ENCODE results near the gene CEACAM3. TPM values are rescaled to one million over a fixed set of nuclear protein-coding genes. Genes with fewer than 3 reads are reported as not detected.

Gene CEACAM3
- total and polyA plus RNA-seq, 9 of the 15 experiments (the other 6 are each of a cell fraction or from before 2014, with no cell fraction given) = not detected

DNA sequence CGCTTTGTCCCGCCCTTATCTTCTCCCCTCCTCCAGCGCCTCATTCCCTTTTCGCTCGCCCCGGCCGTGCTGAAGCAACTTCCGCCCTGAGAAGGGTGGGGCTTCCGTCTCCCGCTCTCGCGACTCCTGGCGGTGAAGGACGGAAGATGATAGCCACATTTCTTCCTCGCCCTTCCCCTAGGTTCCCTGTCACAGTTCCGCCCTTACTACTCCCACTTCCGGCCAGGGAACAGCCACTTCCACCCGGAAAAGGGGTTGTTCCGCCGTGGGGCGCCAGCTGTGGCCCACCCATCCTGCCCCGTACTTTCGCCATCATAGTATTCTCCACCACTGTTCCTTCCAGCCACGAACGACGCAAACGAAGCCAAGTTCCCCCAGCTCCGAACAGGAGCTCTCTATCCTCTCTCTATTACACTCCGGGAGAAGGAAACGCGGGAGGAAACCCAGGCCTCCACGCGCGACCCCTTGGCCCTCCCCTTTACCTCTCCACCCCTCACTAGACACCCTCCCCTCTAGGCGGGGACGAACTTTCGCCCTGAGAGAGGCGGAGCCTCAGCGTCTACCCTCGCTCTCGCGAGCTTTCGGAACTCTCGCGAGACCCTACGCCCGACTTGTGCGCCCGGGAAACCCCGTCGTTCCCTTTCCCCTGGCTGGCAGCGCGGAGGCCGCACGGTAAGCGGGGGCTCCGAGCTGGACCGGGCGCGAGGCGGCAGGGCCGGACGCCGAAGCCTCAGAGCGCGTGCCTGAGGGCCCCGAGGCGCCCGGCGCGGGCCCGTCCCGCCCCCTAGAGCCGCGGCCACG is 63.4 kb downstream of the CEACAM3 start, which contains the start of gene RPS19 (continued):
- TF ChIP-seq TAF9B (IDR thresholded peaks at IDR 0.05; ENCODE audit: partially characterized antibody) (peak; percentile 84), GABPA (tag; conservative IDR thresholded peaks at IDR 0.05; ENCODE audit: low read depth) (peak; percentile 98), ZSCAN32 (CRISPR knock-in tag; IDR thresholded peaks at IDR 0.05) (no peak; the same call in 1 of the 2 replicates), SP2 (IDR thresholded peaks at IDR 0.05; ENCODE audit: extremely low read depth, low read depth, low read length, poor library complexity, severe bottlenecking) (peak; percentile 23), GATAD2A (IDR thresholded peaks at IDR 0.05) (peak; percentile 92; the same call in 1 of the 2 replicates), JUN (IDR thresholded peaks at IDR 0.05; ENCODE audit: borderline replicate concordance, low read depth, low read length) (peak; percentile 48; the same call in 1 of the 2 replicates), JUN (CRISPR knock-in tag; IDR thresholded peaks at IDR 0.05; ENCODE audit: borderline replicate concordance) (peak; percentile 58; the same call in 1 of the 2 replicates), HDAC1 (IDR thresholded peaks at IDR 0.05) (peak in 1 of 2 experiments; percentile 98; a peak in 2 of 4 replicates), ZNF174 (CRISPR knock-in tag; IDR thresholded peaks at IDR 0.05) (no peak; the same call in 1 of the 2 replicates), ZNF232 (CRISPR knock-in tag; IDR thresholded peaks at IDR 0.05) (no peak), ZZZ3 (IDR thresholded peaks at IDR 0.05) (peak; percentile 78; the same call in 1 of the 2 replicates), ASH1L (IDR thresholded peaks at IDR 0.05; ENCODE audit: borderline replicate concordance, low read depth, partially characterized antibody) (peak; percentile 88), NFIC (IDR thresholded peaks at IDR 0.05) (peak; percentile 66), MTA1 (IDR thresholded peaks at IDR 0.05; ENCODE audit: borderline replicate concordance) (peak; percentile 96), TBL1XR1 (IDR thresholded peaks at IDR 0.05; ENCODE audit: low read length in 2 of 2) (peak in 1 of 2 experiments; percentile 56; a peak in 1 of 4 replicates), ZNF766 (CRISPR knock-in tag; conservative IDR thresholded peaks at IDR 0.05) (peak; percentile 84; the same call in 1 of the 2 replicates)
- TF ChIP-seq, protein P1, sequence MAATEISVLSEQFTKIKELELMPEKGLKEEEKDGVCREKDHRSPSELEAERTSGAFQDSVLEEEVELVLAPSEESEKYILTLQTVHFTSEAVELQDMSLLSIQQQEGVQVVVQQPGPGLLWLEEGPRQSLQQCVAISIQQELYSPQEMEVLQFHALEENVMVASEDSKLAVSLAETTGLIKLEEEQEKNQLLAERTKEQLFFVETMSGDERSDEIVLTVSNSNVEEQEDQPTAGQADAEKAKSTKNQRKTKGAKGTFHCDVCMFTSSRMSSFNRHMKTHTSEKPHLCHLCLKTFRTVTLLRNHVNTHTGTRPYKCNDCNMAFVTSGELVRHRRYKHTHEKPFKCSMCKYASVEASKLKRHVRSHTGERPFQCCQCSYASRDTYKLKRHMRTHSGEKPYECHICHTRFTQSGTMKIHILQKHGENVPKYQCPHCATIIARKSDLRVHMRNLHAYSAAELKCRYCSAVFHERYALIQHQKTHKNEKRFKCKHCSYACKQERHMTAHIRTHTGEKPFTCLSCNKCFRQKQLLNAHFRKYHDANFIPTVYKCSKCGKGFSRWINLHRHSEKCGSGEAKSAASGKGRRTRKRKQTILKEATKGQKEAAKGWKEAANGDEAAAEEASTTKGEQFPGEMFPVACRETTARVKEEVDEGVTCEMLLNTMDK (IDR thresholded peaks at IDR 0.05; ENCODE audit: borderline replicate concordance, insufficient read depth, low read depth, low read length, poor library complexity, severe bottlenecking) = peak; percentile 98
- TF ChIP-seq, protein P2, sequence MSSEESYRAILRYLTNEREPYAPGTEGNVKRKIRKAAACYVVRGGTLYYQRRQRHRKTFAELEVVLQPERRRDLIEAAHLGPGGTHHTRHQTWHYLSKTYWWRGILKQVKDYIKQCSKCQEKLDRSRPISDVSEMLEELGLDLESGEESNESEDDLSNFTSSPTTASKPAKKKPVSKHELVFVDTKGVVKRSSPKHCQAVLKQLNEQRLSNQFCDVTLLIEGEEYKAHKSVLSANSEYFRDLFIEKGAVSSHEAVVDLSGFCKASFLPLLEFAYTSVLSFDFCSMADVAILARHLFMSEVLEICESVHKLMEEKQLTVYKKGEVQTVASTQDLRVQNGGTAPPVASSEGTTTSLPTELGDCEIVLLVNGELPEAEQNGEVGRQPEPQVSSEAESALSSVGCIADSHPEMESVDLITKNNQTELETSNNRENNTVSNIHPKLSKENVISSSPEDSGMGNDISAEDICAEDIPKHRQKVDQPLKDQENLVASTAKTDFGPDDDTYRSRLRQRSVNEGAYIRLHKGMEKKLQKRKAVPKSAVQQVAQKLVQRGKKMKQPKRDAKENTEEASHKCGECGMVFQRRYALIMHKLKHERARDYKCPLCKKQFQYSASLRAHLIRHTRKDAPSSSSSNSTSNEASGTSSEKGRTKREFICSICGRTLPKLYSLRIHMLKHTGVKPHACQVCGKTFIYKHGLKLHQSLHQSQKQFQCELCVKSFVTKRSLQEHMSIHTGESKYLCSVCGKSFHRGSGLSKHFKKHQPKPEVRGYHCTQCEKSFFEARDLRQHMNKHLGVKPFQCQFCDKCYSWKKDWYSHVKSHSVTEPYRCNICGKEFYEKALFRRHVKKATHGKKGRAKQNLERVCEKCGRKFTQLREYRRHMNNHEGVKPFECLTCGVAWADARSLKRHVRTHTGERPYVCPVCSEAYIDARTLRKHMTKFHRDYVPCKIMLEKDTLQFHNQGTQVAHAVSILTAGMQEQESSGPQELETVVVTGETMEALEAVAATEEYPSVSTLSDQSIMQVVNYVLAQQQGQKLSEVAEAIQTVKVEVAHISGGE (CRISPR knock-in tag; IDR thresholded peaks at IDR 0.05) = peak in 2 of 3 experiments; percentile 63 to 95; a peak in 4 of 6 replicates
- TF ChIP-seq, protein P3, sequence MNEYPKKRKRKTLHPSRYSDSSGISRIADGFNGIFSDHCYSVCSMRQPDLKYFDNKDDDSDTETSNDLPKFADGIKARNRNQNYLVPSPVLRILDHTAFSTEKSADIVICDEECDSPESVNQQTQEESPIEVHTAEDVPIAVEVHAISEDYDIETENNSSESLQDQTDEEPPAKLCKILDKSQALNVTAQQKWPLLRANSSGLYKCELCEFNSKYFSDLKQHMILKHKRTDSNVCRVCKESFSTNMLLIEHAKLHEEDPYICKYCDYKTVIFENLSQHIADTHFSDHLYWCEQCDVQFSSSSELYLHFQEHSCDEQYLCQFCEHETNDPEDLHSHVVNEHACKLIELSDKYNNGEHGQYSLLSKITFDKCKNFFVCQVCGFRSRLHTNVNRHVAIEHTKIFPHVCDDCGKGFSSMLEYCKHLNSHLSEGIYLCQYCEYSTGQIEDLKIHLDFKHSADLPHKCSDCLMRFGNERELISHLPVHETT (CRISPR knock-in tag; conservative IDR thresholded peaks at IDR 0.05 in 1 of 2, IDR thresholded peaks at IDR 0.05 in 1 of 2) = peak in 1 of 2 experiments; percentile 92; a peak in 2 of 4 replicates

Data from K562 (cell line).